Neutrophil (primary cell): ENCODE measurements around the gene SPIRE1.

ENCODE experiments used
- H3K27ac ChIP-seq: fragments of 200-600 bp; sonication (generic); 2 replicates; pipeline ENCODE4 v1.5.1; 2016; ENCODE audit warnings: mild to moderate bottlenecking, moderate library complexity
- H3K27me3 ChIP-seq: fragments of 200-600 bp; sonication (generic); 2 replicates; pipeline ENCODE4 v1.6.0; 2016; ENCODE audit warnings: mild to moderate bottlenecking
- H3K36me3 ChIP-seq: fragments of 200-600 bp; sonication (generic); 2 replicates; pipeline ENCODE4 v1.5.1; 2017
- H3K4me1 ChIP-seq, 2 experiments: fragments of 200-600 bp in 1 of 2; sonication (generic) in 1 of 2; 1 replicate in 1 of 2; 2 replicates in 1 of 2; pipeline versions ENCODE4 v1.5.1 to v1.6.1; 2013 to 2016; ENCODE audit warnings: low read depth in 1 of 2, low read length in 1 of 2, mild to moderate bottlenecking in 1 of 2, moderate library complexity in 1 of 2; ENCODE audit not compliant: control insufficient read depth in 1 of 2, insufficient read depth in 1 of 2
- H3K4me3 ChIP-seq, 2 experiments: fragments of 200-600 bp in 1 of 2; sonication (generic) in 1 of 2; 1 replicate in 1 of 2; 2 replicates in 1 of 2; pipeline ENCODE4 v1.5.1; 2013 to 2016; ENCODE audit warnings: low read depth in 1 of 2, low read length in 1 of 2, mild to moderate bottlenecking in 1 of 2, moderate library complexity in 1 of 2
- H3K9me3 ChIP-seq: fragments of 200-600 bp; sonication (generic); 2 replicates; pipeline ENCODE4 v1.5.1; 2016
- CTCF ChIP-seq: fragments of 200-600 bp; sonication (generic); IDR thresholded peaks from 2 replicates; pipeline ENCODE4 v1.5.1; 2016; ENCODE audit warnings: antibody characterized with exemption

Gene SPIRE1

DNA sequence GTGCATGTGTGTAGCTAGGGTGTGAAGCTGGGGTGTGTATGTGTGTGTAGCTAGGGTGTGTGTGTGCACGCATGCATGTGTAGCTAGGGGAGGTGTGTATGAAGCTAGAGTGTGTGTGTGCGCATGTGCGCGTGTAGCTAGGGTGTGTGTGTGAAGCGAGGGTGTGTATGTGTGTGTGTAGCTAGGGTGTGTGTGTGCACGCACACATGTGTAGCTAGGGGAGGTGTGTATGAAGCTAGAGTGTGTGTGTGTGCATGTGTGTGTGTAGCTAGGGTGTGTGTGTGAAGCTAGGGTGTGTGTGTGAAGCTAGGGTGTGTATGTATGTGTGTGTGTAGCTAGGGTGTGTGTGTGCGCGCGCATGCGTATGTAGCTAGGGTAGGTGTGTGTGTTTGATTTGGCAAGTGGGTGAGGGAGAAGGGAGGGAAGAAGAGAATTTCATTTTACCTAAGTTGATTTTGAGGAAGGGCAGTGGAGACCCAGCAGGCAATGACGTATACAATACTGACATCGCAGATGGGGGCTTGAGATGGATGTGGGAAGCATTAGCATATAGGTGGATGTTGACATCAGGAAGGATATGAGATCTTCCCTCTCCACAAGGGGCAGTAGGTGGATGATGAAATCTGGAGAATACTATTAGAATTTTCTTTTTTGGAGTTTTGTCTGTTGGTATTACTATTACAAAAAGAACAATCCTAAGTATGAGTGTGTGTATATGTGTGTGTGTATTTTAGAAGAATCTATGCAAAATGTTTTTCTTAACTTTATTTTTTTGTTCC lies 179.4 kb downstream of the SPIRE1 start:
- Histone ChIP-seq H3K27ac (no peak overlapping the region), H3K27me3 (no peaks in the 10 kb centered on the region), H3K9me3 (no peaks in the 10 kb centered on the region), H3K4me1 (no peaks in the 10 kb centered on the region), H3K4me3 (no peak overlapping the region), H3K36me3 (no peaks in the 10 kb centered on the region)
- TF ChIP-seq CTCF, result no peak

DNA sequence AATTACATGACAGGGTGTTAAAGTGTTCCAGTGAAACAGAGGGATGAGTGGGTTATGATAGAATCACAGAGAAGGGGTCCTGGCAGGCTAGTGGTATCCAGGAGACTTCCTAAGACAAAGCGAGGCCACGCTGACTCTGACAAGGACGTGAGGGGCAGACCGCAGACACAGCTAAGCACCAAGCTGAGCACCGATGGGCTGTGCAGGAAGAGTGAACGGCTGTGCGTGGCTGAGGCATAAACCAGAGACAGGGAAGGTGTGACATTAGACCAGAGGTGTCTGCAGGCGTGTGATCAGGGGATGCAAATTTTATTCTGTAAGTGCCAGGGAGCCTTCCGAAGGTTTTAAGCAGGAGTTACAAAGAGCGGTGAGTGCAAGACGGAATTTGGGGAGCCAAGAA lies 180.3 kb downstream of the SPIRE1 start:
- H3K4me3 ChIP-seq, result no peak overlapping the region
- no peaks in the 10 kb centered on the region for H3K27me3 ChIP-seq
- H3K36me3 ChIP-seq, result no peaks in the 10 kb centered on the region
- H3K27ac ChIP-seq, result no peak overlapping the region
- TF ChIP-seq CTCF, result no peak
- no peaks in the 10 kb centered on the region for H3K4me1 ChIP-seq
- H3K9me3 ChIP-seq, result no peaks in the 10 kb centered on the region

- TF ChIP-seq CTCF, result no peak
- Histone ChIP-seq H3K4me1 (no peaks in the 10 kb centered on the region), H3K4me3 (no peak overlapping the region), H3K36me3 (no peaks in the 10 kb centered on the region), H3K27ac (no peak overlapping the region), H3K9me3 (no peaks in the 10 kb centered on the region), H3K27me3 (no peaks in the 10 kb centered on the region)
These were observed 181.0 kb downstream of the SPIRE1 start for GRCh38 chr18:12476955-12477354.

DNA sequence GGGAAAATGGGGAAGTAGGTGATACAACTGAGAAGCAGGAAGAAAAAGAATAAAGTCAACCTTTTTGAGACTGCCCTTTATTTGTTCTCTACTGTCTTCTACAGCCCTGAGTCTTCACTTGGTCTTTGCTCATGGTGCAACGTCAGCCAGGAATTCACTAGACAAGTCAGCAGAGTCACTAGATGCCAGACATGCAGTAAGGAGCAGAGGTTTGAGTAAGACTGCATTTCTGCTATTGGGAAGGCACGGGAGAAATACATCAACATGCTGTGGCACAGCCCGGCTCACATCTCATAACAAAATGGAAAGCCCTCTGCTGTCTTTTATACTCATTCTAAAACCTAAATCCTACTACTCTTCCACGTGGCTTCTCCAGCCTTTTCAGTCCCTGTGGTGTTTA lies 183.0 kb downstream of the SPIRE1 start:
- no peak overlapping the region for H3K4me3 ChIP-seq
- no peaks in the 10 kb centered on the region for H3K4me1 ChIP-seq
- H3K27me3 ChIP-seq, result no peaks in the 10 kb centered on the region
- TF ChIP-seq CTCF, result no peak
- H3K36me3 ChIP-seq, result no peaks in the 10 kb centered on the region
- H3K9me3 ChIP-seq, result no peaks in the 10 kb centered on the region
- H3K27ac ChIP-seq, result no peak overlapping the region

DNA sequence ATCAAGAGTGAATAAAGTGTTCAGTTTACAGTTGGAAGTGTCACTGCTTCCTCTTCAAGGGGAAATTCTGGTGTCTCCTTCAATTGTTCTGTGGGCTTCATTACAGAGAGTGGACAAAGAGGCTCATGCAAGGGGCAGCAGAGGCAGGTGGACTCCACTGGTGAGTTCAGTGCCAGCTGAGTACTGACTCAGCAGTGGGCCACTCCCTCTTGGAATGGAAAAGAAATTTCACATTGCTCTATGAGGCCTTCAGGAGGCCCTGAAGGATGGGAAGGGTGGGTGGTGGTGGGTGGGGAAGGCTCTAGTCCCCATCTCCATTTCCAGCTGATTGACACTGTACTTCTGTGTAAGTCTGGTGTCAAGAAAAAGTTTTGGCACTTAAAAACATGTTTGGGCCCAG lies 183.8 kb downstream of the SPIRE1 start:
- no peaks in the 10 kb centered on the region for H3K9me3 ChIP-seq
- no peaks in the 10 kb centered on the region for H3K36me3 ChIP-seq
- no peak for TF ChIP-seq CTCF
- no peak overlapping the region for H3K27ac ChIP-seq
- no peaks in the 10 kb centered on the region for H3K4me1 ChIP-seq
- no peak overlapping the region for H3K4me3 ChIP-seq
- no peaks in the 10 kb centered on the region for H3K27me3 ChIP-seq
